SH-SY5Y (cell line): ENCODE results near the gene RASD1.

ENCODE experiments used
- GATA2 ChIP-seq: IDR thresholded peaks from 2 replicates; pipeline ENCODE4 v1.6.1; 2011; ENCODE audit warnings: mild to moderate bottlenecking, low read depth, low read length
- GATA3 ChIP-seq: IDR thresholded peaks from 2 replicates; pipeline ENCODE4 v1.6.1; 2011; ENCODE audit warnings: low read depth, mild to moderate bottlenecking, low read length, moderate library complexity

The RASD1 gene

DNA sequence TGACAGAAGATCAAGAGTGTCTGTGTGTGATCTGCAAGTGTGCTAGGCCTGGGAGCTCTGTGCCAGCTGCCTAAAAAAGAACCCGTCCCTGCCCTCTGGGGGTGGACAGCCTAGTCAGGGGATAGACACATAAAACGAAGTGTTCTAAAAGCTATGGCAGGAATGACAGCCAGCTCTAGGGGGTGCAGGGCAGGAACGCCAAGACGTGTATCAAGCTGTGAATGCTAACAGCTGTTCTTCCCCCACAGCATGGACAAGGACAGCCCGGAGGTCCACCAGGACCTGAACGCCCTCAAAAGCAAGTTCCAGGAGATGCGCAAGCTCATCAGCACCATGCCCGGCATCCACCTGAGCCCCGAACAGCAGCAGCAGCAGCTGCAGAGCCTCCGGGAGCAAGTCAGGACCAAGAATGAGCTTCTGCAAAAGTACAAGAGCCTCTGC is 5.1 kb downstream of the RASD1 start:
- no peak for TF ChIP-seq GATA3

DNA sequence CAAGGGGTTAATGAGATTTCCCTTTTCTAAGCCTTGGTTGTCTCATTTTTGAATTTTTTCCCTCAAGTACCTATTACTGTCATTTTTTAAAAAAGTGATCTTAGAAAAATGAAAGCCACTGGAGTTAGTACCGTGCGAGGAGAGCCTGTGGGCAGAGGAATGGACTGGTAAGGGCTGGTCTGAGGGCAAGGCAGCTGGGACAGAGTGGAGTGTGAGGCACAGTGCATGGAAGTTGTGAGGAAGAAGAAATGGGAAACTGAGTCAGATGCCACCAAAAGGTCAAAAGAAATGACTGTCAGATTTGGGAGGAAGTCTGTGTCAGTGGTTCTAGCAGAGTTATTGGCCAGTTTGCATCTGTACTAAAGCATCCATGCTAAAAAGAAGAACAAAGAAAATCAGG is 8.2 kb downstream of the RASD1 start:
- no peak for TF ChIP-seq GATA2
- no peak for TF ChIP-seq GATA3

- TF ChIP-seq GATA3 = no peak
These were observed 10.8 kb downstream of the RASD1 start for GRCh38 chr17:17485420-17485819.

GRCh38 chr17:17484451-17484899 is 11.7 kb downstream of the RASD1 start:
- TF ChIP-seq GATA2 (no peak), GATA3 (no peak)

DNA sequence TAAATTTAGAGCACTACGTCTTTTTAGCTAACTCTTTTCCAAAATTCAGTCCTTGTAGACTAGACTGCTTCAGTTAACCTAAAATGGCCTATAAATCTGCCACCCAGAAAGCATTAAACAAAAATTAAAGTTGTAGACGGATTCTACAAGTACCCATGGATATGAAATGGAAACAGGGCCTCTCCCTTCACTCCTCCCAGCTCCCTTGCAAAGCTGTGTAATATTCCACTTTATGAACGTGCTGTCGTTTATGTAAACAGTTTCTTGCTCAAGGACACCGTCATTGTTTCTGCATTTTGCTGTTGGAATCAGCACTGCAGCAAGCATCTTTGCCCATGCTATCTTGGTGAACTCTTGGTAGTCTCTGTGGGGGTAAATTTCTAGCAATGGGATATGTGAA is 14.3 kb downstream of the RASD1 start:
- TF ChIP-seq GATA3 (no peak), GATA2 (no peak)

- TF ChIP-seq GATA2 (no peak), GATA3 (no peak)
These were observed 15.5 kb downstream of the RASD1 start for GRCh38 chr17:17480593-17481148.

- no peak for TF ChIP-seq GATA2
These were observed 17.0 kb downstream of the RASD1 start for GRCh38 chr17:17479209-17479608.

DNA sequence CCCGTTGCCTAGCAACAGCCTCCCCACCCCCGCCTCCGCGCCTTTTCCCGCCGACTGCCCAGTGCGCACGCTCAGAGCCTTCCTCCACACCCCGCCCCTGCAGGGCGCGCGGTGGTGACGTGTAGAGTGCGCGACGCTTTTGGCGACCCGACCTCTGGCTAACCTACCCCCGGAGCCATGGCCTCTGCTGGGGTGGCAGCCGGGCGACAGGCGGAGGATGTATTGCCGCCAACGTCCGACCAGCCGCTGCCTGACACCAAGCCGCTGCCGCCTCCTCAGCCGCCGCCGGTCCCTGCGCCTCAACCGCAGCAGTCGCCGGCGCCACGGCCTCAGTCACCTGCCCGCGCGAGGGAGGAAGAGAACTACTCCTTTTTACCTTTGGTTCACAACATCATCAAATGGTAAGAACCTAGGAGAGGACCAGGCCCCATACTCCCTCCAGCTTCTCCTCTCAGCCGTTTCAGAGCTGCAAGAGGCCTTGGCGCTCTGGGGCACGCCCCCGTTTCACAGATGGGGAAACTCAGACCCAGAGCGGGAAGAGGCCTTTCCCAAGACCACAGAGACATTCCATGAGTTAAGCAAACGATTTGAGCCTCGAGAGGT is 19.2 kb downstream of the RASD1 start, which contains the start of gene MED9:
Gene MED9, plus strand, starts transcription at position 136 of the 603 bp plus-strand sequence. Its CDS starts 42 bp downstream, at position 178.
- TF ChIP-seq GATA2 (no peak), GATA3 (no peak)

DNA sequence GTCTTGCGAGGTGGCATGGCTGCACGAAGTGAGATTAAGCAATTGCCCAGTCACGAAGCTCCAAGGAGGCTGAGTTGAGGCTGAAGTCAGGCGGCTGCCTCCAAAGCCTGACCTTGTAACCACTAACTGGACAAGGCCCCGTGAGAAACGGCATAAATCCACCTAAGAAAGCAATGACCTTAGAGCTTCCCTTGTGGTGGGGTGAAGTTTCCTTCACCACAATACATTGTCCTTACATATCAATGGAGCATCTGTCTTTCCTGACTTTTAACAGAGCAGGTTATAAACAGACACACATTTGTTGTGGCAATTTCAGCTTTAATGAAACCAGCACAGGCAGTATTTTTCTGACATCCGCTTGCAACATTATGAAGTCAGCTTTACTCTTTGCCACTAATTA is 21.9 kb downstream of the RASD1 start:
- no peak for TF ChIP-seq GATA2
- no peak for TF ChIP-seq GATA3

DNA sequence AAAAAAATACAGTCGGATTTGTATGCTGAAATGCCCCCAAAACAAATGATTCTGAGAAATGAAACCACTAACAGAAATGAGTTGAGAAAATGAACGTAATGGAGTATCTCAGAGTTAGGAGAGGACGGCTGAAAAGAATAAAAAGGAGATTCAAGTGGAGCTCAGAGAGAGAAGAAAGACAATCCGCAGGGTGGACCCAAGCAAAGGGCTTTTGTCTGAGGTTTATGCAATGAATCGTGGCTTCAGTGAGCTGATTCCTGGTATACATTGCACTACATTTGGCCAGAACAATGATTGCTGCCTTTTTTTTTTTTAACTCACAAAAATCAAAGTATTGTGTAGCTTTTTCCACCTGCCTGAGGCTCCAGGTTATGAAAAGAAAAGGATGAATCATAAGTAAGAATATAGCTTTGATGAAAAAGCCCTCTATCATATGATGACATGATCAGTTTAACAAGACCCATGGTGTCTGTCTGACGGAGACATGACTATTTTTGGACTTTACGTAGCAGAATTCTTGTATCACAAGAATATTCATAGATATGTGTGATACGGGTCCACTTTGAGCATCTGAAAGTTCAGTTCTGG is 23.8 kb downstream of the RASD1 start:
- TF ChIP-seq GATA3 (no peak), GATA2 (no peak)

DNA sequence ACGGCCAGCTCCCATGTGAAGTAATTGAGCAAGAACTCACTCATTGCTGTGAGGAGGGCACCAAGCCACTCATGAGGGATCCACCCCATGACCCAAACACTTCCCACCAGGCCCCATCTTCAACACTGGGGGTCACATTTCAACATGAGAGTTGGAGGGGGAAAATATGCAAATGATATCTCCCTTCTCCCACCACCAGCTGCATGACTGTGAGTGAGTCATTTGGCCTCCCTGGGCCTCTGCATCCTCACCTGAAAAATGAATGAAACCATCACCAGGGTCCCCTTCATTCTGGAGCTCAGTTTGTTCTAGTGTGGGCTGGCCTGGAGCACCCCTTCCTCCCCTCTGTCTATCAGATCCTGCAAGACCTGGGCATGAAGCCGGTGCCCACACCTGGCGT is 26.2 kb downstream of the RASD1 start:
- TF ChIP-seq GATA2 (no peak), GATA3 (no peak)

GRCh38 chr17:17469358-17469757 is 26.8 kb downstream of the RASD1 start:
- TF ChIP-seq GATA2 (no peak), GATA3 (no peak)

DNA sequence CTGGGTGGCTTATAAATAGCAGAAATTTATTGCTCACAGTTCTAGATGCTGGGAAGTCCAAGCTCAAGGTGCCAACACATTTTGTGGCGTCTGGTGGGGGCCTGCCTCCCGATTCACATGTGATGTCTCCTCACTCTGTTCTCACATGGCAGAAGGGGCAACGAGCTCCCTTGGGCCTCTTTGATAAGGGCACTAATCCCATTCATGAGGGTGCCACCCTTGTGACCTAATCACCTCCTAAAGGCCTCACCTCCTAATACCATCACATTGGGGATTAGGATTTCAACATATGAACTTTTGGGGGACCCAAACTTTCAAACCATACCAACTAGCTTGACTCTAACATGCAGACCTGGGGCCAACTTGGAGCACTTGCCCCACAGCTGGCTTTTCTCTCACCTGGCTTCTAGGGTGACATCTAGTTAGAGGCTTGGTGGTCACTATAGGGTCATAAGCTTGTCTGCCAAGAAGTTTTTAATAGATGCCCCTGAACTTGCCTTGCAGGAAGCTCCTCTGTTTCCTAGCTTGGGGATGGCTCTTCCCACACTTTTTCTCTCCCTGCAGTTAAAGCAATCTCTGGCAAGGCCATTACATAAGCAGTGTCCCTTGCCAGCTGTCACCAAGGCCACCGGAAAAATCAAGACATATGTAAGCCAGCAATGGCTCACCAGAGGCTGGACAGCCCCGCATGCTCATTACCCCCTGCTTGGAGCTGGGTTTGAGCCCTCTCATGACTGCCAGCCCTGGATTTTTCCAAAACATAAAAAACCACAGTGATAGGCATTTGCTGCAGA is 27.8 kb downstream of the RASD1 start:
- TF ChIP-seq GATA3 = no peak
- TF ChIP-seq GATA2 = no peak

GRCh38 chr17:17467720-17468119 is 28.5 kb downstream of the RASD1 start:
- no peak for TF ChIP-seq GATA2
- no peak for TF ChIP-seq GATA3

- no peak for TF ChIP-seq GATA2
- TF ChIP-seq GATA3 = no peak
These were observed 29.2 kb downstream of the RASD1 start for GRCh38 chr17:17467016-17467415.

- TF ChIP-seq GATA3 (no peak), GATA2 (no peak)
These were observed 29.7 kb downstream of the RASD1 start for GRCh38 chr17:17466511-17466910.
